Mucosa of stomach (tissue), 1 donor: Measurements from ENCODE around the gene HSD17B3.

Experiments used
- H3K27me3 ChIP-seq: one replicate; pipeline ENCODE4 v1.7.0; 2013; ENCODE audit warnings: mild to moderate bottlenecking, low read length; ENCODE audit not compliant: control insufficient read depth, insufficient read depth
- H3K36me3 ChIP-seq: one replicate; pipeline ENCODE4 v1.7.0; 2013; ENCODE audit warnings: low read length; ENCODE audit not compliant: control insufficient read depth, insufficient read depth
- H3K4me1 ChIP-seq: one replicate; pipeline ENCODE4 v1.7.0; 2013; ENCODE audit warnings: mild to moderate bottlenecking, low read length; ENCODE audit not compliant: control insufficient read depth, insufficient read depth
- H3K4me3 ChIP-seq: one replicate; pipeline ENCODE4 v1.7.0; 2013; ENCODE audit warnings: low read length
- H3K9ac ChIP-seq: one replicate; pipeline ENCODE4 v1.7.0; 2013; ENCODE audit warnings: mild to moderate bottlenecking, low read length, moderate library complexity
- H3K9me3 ChIP-seq: one replicate; pipeline ENCODE4 v1.7.0; 2013; ENCODE audit warnings: mild to moderate bottlenecking, low read length, moderate library complexity; ENCODE audit not compliant: control insufficient read depth
- donor health status: Pancreatic carcinoma.

HSD17B3 gene

DNA sequence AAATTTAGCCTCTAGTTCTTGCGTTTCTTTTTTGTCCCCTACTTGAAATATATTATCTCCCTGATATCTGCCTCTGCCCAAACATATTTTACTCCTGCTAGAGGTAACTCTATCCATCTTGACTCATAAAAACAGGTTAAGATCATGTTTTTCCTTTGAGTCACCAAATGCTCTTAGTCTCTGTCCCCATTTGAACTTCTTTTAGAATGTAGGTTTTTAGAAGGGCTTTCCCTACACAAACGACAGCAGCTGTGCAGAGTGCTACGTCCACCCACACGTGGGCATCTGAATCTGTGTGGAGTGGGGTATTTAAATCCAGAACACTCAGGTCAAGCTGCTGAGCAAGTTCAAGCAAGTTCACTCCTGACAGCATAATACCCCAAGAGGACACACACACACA, 2.2 kb downstream of the HSD17B3 start:
- no peaks in the 10 kb centered on the region for H3K36me3 ChIP-seq
- H3K4me3 ChIP-seq: no peak overlapping the region
- no peak overlapping the region for H3K9ac ChIP-seq
- H3K4me1 ChIP-seq: no peaks in the 10 kb centered on the region
- H3K27me3 ChIP-seq: no peaks in the 10 kb centered on the region
- no peaks in the 10 kb centered on the region for H3K9me3 ChIP-seq

DNA sequence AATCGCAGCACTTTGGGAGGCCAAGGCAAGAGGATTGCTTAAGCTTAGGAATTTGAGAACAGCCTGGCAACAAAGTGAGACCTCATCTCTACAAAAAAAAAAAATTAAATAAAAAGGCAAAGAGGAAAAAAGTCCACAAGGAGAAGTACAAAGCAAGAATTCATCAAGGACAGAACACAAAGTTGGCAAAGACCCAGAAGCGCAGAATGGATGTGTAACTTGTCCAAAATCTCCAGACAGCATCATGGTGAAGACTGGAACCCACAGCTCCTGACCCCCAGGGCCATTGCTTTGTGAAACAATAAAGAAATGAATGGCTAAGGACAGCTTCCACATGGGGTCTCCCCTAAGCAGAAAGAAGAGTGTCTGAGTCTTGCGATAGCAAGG, 7.8 kb downstream of the HSD17B3 start:
- Histone ChIP-seq H3K27me3 (no peaks in the 10 kb centered on the region), H3K4me3 (no peak overlapping the region), H3K9ac (no peak overlapping the region), H3K4me1 (no peaks in the 10 kb centered on the region), H3K9me3 (no peaks in the 10 kb centered on the region), H3K36me3 (no peaks in the 10 kb centered on the region)

DNA sequence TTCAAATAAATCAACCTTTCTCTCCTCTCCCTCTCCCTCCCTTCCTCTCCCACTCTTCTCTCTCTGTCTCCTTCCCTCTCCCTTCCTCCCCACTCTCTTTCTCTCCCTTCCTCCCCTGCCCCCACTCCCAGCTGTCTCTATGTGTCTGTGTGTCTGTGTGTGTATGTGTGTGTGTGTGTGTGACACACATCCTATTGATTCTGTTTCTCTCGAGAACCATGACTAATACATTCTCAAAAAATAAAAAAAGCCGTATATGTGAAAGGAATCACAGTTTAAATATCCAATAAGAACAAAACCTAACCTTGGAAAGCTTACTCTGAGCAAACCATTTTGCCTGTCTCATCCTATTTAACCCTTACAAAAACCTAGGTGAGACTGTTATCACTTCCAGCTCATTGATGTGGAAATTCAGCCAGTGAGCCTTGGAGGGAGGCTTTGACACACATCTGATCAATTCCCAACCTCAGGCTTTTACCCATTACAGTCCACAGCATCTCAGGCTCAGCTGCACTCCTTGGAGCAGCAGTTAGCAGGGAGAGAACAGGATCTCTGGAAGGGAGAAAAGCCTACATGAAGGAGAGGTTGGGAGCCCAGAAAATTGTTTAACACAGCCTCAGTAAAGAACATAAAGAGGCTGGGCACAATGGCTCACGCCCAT, 8.3 kb downstream of the HSD17B3 start:
- H3K36me3 ChIP-seq: no peaks in the 10 kb centered on the region
- no peak overlapping the region for H3K4me3 ChIP-seq
- no peak overlapping the region for H3K9ac ChIP-seq
- no peaks in the 10 kb centered on the region for H3K27me3 ChIP-seq
- H3K4me1 ChIP-seq: no peaks in the 10 kb centered on the region
- H3K9me3 ChIP-seq: no peaks in the 10 kb centered on the region

DNA sequence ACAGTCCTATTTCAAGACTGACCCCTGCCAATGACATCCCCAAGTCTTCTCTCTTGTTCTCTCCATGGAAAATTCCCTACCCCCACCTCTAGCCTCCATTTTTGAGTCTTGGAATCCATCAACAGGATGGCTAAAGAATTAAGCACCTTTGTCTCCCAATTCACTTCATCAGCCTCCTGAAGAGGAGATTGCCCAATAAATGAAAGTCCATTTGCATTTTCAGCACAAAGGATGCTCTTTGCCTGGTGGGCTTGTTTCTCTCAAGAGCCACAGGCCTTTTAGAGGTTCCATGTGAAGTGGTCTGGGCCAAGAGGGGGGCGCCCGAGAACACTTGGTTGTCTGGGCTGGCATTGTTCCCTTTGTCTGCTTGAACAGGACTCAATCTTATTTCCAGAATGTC, 12.6 kb downstream of the HSD17B3 start:
- Histone ChIP-seq H3K27me3 (no peaks in the 10 kb centered on the region), H3K4me3 (no peak overlapping the region), H3K9ac (no peak overlapping the region), H3K4me1 (no peaks in the 10 kb centered on the region), H3K36me3 (no peaks in the 10 kb centered on the region), H3K9me3 (no peaks in the 10 kb centered on the region)

DNA sequence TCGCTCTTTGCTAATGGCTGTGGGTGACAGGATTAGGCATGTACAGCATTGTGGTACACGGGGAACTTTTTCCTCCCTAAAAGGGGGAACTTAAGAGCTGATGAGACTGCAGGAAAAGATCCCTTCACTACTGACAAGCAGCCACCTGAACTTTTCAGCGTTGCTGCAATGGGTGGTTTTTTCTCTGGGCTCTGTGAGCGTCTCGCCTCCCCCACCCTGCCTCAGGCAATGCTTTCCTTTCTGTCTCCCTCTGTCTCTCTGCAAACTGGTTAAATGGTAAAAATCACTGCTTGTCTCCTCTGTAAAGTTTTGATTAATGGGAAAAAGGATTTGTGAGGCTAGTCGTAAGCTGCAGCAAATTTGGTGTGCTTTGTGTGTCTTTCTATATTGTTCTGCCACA, 20.3 kb downstream of the HSD17B3 start:
- Histone ChIP-seq H3K9me3 (no peaks in the 10 kb centered on the region), H3K36me3 (no peaks in the 10 kb centered on the region), H3K4me3 (no peak overlapping the region), H3K9ac (no peak overlapping the region), H3K27me3 (no peaks in the 10 kb centered on the region), H3K4me1 (no peaks in the 10 kb centered on the region)

DNA sequence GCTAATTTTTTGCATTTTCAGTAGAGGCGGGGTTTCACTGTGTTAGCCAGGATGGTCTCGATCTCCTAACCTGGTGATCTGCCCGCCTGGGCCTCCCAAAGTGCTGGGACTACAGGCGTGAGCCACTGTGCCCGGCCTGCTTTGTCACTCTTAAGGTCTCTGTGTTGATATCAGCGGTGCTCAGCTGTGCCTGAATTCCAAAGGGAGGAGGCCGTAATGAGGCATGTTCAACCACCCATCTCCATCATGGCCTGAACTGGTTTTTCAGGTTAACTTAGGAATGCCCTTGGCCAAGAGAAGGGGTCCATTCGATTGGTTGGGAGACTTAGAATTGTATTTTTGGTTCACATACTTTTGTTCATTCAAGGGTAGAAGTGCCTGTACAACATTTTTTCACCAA, 22.0 kb downstream of the HSD17B3 start:
- Histone ChIP-seq H3K27me3 (no peaks in the 10 kb centered on the region), H3K4me1 (no peaks in the 10 kb centered on the region), H3K36me3 (no peaks in the 10 kb centered on the region), H3K9me3 (no peaks in the 10 kb centered on the region), H3K9ac (no peak overlapping the region), H3K4me3 (no peak overlapping the region)

DNA sequence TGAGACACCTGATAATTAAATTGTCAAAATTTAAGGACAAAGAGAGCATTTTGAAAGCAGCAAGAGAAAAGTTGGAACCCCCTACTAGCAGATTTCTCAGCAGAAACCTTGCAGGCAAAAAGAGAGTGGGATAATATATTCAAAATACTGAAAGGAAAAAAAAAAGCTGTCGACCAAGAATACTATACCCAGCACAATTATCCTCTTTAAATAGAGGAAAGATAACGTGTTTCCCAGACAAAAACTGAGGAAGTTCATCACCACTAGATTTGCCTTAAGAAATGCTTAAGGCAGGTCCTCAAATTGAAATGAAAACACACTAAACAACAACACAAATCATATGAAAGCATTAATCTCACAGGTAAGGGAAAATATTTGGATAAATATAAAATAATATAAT, 27.0 kb downstream of the HSD17B3 start:
- Histone ChIP-seq H3K9ac (no peak overlapping the region), H3K4me3 (no peak overlapping the region), H3K27me3 (no peaks in the 10 kb centered on the region), H3K36me3 (no peaks in the 10 kb centered on the region), H3K9me3 (no peaks in the 10 kb centered on the region), H3K4me1 (no peaks in the 10 kb centered on the region)

DNA sequence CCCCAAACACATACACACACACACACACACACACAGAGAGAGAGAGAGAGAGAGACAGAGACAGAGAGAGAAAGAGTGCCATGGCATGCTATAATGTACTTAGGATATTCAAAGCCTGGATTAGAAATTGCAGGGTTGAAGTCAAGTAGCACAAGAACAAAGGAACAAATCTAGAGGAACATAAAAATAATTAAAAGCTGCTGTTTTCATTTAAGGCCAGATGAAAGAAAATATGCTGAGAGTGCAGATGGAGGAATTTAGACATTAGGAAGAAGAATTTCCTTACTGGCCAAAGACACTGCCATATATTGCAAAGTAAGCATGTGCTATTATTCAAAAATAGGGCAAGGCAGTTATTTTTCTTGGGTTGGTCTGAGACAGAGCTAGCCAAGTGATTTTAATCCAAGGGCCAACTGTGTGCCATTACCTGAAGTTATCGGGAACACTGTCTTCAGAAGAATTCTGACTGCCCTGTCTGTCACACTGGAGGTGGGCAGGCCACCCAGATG, 31.7 kb downstream of the HSD17B3 start:
- Histone ChIP-seq H3K4me3 (no peak overlapping the region), H3K4me1 (no peaks in the 10 kb centered on the region), H3K9me3 (no peaks in the 10 kb centered on the region), H3K27me3 (no peaks in the 10 kb centered on the region), H3K9ac (no peak overlapping the region), H3K36me3 (no peaks in the 10 kb centered on the region)

DNA sequence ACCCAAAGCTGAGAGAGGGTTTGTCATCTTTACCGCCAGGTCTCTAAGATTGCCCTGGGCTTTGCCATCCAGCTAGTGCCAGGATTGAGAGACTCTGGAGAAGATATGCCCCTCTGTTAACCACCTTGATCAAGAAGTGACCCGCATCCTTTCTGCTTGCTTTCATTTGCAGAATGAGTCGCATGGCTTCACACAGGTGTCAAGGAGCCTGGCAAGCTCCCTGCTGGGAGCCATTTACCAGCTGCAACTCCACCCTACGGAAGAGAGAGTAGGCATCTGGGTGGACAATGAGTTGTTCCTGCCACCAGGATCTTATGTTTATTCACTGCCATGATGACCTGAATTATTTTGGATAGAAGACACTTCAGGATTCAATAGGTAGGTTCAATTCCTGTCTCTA, 43.0 kb downstream of the HSD17B3 start:
- Histone ChIP-seq H3K4me3 (no peak overlapping the region), H3K9ac (no peak overlapping the region), H3K36me3 (no peaks in the 10 kb centered on the region), H3K27me3 (no peaks in the 10 kb centered on the region), H3K4me1 (no peaks in the 10 kb centered on the region), H3K9me3 (no peaks in the 10 kb centered on the region)

DNA sequence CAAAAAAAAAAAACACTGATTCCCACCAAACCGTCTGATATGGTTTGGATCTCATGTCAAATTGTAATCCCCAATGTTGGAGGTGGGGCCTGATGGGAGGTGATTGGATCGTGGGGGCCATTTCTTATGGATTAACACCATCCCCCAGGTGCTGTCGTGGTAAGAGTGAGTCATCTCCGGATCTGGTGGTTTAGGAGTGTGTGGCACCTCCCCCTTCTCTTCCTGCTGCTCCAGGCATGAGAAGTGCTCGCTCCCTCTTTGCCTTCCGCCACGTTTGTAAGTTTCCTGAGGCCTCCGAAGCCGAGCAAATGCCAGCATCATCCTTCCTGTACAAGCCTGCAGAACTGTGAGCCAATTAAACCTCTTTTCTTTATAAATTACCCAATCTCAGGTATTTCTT, 45.2 kb downstream of the HSD17B3 start:
- H3K4me1 ChIP-seq: no peaks in the 10 kb centered on the region
- no peaks in the 10 kb centered on the region for H3K27me3 ChIP-seq
- H3K9me3 ChIP-seq: no peaks in the 10 kb centered on the region
- H3K9ac ChIP-seq: no peak overlapping the region
- H3K4me3 ChIP-seq: no peak overlapping the region
- H3K36me3 ChIP-seq: no peaks in the 10 kb centered on the region

DNA sequence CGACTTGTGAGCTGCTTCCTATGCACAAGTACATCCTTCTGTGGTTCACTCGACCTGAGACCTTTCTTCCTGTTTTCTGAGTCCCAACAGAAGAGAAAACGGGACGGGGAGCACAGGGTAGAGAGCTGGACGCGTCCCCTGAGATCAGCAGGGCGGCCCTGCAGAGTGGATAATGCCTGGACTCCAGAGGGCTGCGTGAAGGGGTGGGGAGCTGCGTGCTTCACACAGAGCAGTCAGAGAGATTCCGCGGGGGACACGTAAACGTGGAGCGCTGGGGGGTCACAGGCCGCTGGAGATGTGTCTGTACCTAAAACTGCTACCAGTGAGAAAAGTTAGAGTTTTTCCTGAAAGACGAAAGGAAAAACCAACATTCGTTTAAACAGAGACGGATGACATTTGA, 46.3 kb downstream of the HSD17B3 start:
- Histone ChIP-seq H3K9me3 (no peaks in the 10 kb centered on the region), H3K4me3 (no peak overlapping the region), H3K4me1 (no peaks in the 10 kb centered on the region), H3K36me3 (no peaks in the 10 kb centered on the region), H3K9ac (no peak overlapping the region), H3K27me3 (no peaks in the 10 kb centered on the region)

DNA sequence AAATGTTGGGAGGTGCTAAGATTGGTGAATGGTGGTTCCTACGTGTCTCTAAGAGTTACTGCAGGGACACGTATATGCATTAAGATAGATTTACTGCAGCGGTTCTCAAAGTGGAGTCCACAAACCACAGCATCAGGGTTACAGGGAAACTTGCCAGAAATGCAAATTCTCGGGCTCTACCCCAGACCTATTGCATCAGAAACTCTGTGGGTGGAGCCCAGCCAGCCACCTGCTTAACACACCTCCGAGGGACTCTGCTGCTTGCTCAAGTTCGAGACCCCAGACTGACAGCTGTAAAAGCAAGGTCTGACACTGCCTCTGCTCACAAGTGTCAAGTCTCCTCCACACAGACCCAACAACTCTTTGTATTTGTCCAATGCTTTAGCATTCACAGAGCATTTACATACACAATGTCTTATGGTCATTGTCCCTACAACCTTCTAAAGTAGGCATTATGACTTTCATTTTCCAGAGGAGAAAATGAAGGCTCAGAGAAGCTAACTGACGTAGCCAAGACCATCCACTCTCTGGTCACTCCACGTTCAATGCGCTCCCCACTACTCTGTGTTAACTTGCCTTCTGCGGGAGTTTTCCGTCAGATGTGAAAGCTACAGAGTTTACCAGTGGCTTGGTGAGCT, 48.8 kb downstream of the HSD17B3 start:
- Histone ChIP-seq H3K4me1 (no peaks in the 10 kb centered on the region), H3K4me3 (no peak overlapping the region), H3K9me3 (no peaks in the 10 kb centered on the region), H3K27me3 (no peaks in the 10 kb centered on the region), H3K9ac (no peak overlapping the region), H3K36me3 (no peaks in the 10 kb centered on the region)
